ENCODE results near the gene SLC2A4RG. TPM values are rescaled to one million over a fixed set of nuclear protein-coding genes. Genes with fewer than 3 reads are reported as not detected.

SLC2A4RG gene
- total and polyA plus RNA-seq, 4 donors: 18.8 to 121 (median 61.3) TPM

DNA sequence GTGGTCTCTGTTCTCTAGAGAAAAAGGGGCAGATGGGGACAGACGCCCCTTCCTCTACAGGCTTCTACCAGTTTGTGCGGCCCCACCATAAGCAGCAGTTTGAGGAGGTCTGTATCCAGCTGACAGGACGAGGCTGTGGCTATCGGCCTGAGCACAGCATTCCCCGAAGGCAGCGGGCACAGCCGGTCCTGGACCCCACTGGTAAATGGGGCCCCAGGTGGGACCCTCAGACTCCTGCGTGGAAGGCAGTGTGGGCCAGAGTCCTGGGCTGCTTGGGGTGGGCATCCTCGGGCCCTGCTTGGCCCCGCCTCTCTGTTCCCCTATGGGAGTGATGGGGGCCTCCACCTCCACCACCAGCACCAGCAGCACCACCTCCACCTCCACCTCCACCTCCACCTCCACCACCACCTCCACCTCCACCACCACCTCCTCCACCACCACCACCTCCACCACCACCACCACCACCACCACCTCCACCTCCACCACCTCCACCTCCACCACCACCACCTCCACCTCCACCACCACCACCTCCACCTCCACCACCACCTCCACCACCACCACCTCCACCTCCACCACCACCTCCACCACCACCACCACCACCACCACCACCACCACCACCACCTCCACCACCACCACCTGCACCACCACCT, 46.4 kb upstream of the SLC2A4RG start:
- Histone ChIP-seq H3K4me3 (no peak overlapping the region), H3K27ac (ENCODE audit: low read depth in 1 of 2, low read length in 1 of 2) (peak overlapping the region in 1 of 2 donors; percentile 62), H3K36me3 (ENCODE audit: control insufficient read depth in 4 of 4, insufficient read depth in 4 of 4, low read length in 4 of 4) (peaks cover 0 to 30% (median 5%) of the 10 kb centered on the region in 4 donors), H3K27me3 (ENCODE audit: control insufficient read depth in 3 of 3, insufficient read depth in 3 of 3, low read length in 2 of 3) (no peaks in the 10 kb centered on the region), H3K9ac (ENCODE audit: insufficient read depth in 1 of 2, low read length in 2 of 2) (no peak overlapping the region), H3K4me1 (ENCODE audit: control insufficient read depth in 5 of 5, insufficient read depth in 5 of 5, low read length in 5 of 5) (peaks cover 0 to 36% (median 0%) of the 10 kb centered on the region in 5 donors), H3K9me3 (ENCODE audit: control insufficient read depth in 4 of 4, insufficient read depth in 3 of 4, low read length in 3 of 4) (no peaks in the 10 kb centered on the region)
- WGBS, 2 donors: 91 to 93% methylated on average over 9 to 10 of the region's 10 CpGs
- no peak for ATAC-seq (ENCODE audit: insufficient read depth, low FRiP score)
- peak; percentile 45 to 62 (median 58) for DNase-seq
- TF ChIP-seq CTCF (IDR thresholded peaks at IDR 0.05; ENCODE audit: control extremely low read depth, extremely low read depth): no peak

- DNase-seq: peak; percentile 58 to 74 (median 59)
- H3K9me3 ChIP-seq (ENCODE audit: control insufficient read depth in 4 of 4, insufficient read depth in 3 of 4, low read length in 3 of 4): no peaks in the 10 kb centered on the region
- ATAC-seq (ENCODE audit: insufficient read depth, low FRiP score): no peak
- WGBS, 2 donors: 90 to 96% methylated on average over 20 to 21 of the region's 21 CpGs
- peaks cover 0 to 30% (median 5%) of the 10 kb centered on the region in 4 donors for H3K36me3 ChIP-seq (ENCODE audit: control insufficient read depth in 4 of 4, insufficient read depth in 4 of 4, low read length in 4 of 4)
- no peak overlapping the region for H3K9ac ChIP-seq (ENCODE audit: insufficient read depth in 1 of 2, low read length in 2 of 2)
- no peaks in the 10 kb centered on the region for H3K27me3 ChIP-seq (ENCODE audit: control insufficient read depth in 3 of 3, insufficient read depth in 3 of 3, low read length in 2 of 3)
- H3K27ac ChIP-seq (ENCODE audit: low read depth in 1 of 2, low read length in 1 of 2): no peak overlapping the region
- peaks cover 0 to 30% (median 0%) of the 10 kb centered on the region in 5 donors for H3K4me1 ChIP-seq (ENCODE audit: control insufficient read depth in 5 of 5, insufficient read depth in 5 of 5, low read length in 5 of 5)
- no peak overlapping the region for H3K4me3 ChIP-seq
- TF ChIP-seq CTCF (IDR thresholded peaks at IDR 0.05; ENCODE audit: control extremely low read depth, extremely low read depth): no peak
Measured at GRCh38 chr20:63693733-63694583, 45.6 kb upstream of the SLC2A4RG start.

DNA sequence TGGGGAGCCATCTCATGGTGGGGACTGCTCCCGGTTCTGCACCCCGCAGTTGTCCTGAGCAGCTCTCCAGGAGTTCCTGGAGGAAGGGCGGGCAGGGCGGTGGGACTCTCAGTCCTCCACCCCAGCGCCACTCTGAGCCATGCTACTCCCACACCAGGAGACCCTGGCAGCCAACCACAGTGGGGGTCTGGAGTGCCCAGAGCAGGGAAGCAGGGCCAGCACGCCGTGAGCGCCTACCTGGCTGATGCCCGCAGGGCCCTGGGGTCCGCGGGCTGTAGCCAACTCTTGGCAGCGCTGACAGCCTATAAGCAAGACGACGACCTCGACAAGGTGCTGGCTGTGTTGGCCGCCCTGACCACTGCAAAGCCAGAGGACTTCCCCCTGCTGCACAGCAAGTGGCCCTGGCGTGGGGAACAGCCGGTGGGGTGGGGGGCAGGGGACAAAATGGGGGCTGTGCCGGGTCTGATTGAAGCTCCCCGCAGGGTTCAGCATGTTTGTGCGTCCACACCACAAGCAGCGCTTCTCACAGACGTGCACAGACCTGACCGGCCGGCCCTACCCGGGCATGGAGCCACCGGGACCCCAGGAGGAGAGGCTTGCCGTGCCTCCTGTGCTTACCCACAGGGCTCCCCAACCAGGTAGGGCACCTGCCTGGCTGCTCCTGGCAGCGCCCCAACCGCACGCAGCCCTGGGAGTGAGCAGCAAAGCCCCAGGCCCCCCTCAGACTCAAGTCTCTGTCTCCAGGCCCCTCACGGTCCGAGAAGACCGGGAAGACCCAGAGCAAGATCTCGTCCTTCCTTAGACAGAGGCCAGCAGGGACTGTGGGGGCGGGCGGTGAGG, 44.8 kb upstream of the SLC2A4RG start:
- ATAC-seq (ENCODE audit: insufficient read depth, low FRiP score): no peak
- H3K27ac ChIP-seq (ENCODE audit: low read depth in 1 of 2, low read length in 1 of 2): no peak overlapping the region
- no peak overlapping the region for H3K9ac ChIP-seq (ENCODE audit: insufficient read depth in 1 of 2, low read length in 2 of 2)
- no peak overlapping the region for H3K4me3 ChIP-seq
- no peaks in the 10 kb centered on the region for H3K9me3 ChIP-seq (ENCODE audit: control insufficient read depth in 4 of 4, insufficient read depth in 3 of 4, low read length in 3 of 4)
- H3K36me3 ChIP-seq (ENCODE audit: control insufficient read depth in 4 of 4, insufficient read depth in 4 of 4, low read length in 4 of 4): peaks cover 0 to 32% (median 5%) of the 10 kb centered on the region in 4 donors
- DNase-seq: no peak
- WGBS, 2 donors: 95% methylated on average over 37 of the region's 37 CpGs
- peaks cover 0 to 36% (median 0%) of the 10 kb centered on the region in 5 donors for H3K4me1 ChIP-seq (ENCODE audit: control insufficient read depth in 5 of 5, insufficient read depth in 5 of 5, low read length in 5 of 5)
- no peaks in the 10 kb centered on the region for H3K27me3 ChIP-seq (ENCODE audit: control insufficient read depth in 3 of 3, insufficient read depth in 3 of 3, low read length in 2 of 3)
- no peak for TF ChIP-seq CTCF (IDR thresholded peaks at IDR 0.05; ENCODE audit: control extremely low read depth, extremely low read depth)
